NCI-H1417 treated with DMSO at 0.1 percent for 48 hours (cell line): ENCODE measurements around the gene HPN.
"Not testable (repeated sequence)": the region's sequence is repeated elsewhere in the genome, so short reads cannot be mapped to it uniquely, and the experiment has no call there.

Experiments
- DNase-seq: peaks from one replicate; lab custom pipeline; 2025; lab: John Stamatoyannopoulos, UW

The HPN gene

DNA sequence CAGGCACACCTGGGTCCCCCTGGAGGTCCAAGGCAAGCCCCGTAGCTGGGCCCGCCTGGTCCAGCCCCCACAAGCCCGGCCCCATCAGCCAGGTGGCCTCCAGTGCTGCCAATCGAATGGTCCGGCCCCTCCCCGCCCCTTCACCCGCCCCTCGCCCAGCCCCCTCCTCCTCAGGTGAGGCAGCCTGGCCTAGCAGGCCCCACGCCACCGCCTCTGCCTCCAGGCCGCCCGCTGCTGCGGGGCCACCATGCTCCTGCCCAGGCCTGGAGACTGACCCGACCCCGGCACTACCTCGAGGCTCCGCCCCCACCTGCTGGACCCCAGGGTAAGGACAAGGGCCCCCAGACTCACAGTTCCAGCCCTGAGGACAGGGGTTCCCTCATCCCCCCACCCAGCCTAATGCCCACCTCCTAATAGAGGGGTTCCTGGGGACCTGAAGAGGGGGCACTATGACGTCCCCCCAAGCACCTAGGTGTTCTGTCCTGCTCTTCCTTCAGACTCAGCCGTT lies at the start of gene HPN:
Gene HPN (plus strand): TSS at position 174 of the 508 bp plus-strand sequence. CDS start 786 bp downstream, outside the sequence.
- DNase-seq = no peak

DNA sequence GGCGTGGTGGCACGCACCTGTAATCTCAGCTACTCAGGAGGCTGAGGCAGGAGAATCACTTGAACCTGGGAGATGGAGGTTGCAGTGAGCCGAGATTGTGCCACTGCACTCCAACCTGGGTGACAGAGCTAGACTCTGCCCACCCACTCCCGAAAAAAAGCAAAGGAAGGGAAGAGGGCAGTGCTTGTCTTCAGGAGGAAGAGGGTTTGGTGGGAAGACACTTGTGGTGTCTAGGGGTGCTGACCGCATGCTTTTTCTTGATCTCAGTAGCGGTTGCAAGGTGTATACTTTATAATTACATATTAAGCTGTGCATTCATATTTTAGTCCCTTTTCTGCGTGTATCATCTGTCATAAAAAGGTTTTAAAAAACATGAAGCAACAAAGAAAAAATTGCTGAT lies 48.9 kb upstream of the HPN start:
- not testable (repeated sequence) for DNase-seq

DNA sequence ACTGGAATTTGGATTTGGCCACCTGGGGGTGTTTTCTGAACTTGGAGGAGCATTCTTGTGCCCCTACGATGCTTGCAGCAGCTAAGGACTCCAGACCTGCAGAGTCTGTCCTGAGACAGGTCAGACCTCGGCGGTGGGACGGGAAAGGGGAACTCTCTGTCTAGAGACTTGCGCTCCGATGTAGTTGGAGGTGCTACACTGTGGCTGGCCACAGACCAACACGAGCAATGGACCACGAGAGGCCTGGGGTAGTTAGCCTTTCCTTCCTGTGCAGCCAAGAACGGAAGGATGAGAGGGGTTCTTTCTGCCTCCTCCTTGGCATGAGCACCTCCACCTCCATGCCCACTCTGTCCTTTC lies 47.3 kb upstream of the HPN start:
- no peak for DNase-seq

DNA sequence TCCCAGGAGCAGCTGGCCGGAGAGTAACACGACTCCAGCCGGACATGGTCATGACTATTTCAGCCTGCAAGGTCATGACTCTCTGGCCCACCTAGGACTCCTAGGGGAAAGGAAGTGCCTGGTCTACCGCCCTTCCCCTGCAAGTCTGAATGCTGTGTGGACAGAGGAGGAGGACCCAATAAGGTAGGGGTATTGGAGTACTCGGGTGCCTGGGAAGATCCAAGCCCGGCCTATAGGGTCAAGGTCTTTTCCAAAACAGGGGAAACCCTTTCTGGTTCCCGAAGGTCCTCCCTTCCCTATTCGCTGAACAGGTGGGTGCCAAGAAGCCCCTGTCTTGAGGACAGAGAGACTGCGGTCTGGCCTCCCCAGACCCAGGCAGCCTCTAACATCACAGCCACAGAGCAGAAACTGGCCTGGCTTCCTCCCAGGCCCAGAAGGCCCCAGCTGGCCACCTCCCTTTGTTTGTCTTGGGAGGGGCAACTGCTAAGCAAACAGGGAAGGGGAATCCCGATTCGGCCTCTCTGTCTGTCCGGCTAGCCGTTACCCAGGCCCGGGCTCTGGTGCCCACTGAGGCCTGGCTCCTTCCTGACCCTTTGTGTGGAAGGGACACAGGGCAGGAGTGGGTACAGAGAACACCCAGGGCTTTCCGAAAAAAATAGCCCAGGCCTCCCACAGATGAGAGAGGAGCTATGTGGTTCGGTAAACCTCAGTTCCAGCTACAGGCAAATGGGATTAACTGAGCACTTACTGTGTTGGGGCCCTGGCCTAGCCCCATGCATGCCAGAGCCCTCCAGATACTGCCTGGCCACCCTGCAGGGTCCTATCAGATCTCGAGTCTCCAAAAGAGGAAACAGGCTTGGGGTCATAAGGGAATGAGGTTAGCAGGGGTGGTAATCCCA lies 46.6 kb upstream of the HPN start:
- no peak for DNase-seq

DNA sequence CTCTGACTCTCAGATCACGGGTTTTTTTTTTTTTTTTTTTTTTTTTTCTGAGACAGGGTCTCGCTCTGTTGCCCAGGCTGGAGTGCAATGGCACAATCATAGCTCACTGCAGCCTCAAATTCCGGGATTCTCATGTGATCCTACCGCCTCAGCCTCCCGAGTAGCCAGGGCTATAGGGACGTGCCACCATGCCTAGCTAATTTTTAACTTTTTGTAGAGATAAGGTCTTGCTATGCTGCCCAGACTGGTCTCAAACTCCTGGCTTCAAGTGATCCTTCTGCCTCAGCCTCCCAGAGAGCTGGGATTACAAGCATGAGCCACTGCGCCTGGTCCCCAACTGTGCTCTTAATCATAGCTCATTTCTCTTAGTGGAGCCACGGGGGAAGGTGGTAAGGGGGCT lies 46.0 kb upstream of the HPN start:
- DNase-seq = no peak

DNA sequence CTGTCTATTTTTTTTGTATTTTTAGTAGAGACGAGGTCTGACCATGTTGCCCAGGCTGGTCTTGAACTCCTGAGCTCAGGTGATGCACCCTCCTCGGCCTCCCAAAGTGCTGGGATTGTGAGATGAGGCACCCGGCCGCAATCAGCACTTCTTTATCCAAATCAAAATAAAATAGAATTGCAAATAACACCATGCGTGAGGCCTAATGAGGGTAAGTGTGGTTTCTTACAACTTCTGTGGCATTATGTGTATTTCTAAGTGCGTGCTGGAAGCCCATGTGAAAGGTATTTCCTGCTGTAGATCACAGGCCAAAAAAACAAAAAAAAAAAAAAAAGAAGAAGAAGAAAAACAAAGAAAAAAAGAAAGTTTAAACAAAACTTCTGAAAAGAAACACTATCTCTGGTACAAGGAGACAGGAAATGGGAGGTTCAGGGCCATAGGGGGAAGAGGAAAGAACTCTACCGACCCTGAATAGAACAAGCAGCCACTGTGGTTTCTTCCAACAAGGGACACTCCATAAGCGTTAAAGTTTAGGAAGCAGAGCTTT lies 44.4 kb upstream of the HPN start:
- DNase-seq = no peak

DNA sequence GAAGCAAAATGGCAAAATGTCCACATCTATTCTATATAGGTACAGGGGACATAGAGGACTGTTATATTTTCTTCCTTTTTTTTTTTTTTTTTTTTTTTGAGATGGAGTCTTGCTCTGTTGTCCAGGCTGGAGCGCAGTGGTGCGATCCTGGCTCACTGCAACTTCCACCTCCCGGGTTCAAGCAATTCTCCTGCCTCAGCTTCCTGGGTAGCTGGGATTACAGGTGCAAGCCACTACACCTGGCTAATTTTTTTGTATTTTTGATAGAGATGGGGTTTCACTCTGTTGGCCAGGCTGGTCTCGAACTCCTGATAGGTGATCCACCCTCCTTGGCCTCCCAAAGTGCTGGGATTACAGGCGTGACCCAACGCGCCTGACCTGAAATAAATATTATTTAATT lies 43.3 kb upstream of the HPN start:
- DNase-seq = not testable (repeated sequence)

DNA sequence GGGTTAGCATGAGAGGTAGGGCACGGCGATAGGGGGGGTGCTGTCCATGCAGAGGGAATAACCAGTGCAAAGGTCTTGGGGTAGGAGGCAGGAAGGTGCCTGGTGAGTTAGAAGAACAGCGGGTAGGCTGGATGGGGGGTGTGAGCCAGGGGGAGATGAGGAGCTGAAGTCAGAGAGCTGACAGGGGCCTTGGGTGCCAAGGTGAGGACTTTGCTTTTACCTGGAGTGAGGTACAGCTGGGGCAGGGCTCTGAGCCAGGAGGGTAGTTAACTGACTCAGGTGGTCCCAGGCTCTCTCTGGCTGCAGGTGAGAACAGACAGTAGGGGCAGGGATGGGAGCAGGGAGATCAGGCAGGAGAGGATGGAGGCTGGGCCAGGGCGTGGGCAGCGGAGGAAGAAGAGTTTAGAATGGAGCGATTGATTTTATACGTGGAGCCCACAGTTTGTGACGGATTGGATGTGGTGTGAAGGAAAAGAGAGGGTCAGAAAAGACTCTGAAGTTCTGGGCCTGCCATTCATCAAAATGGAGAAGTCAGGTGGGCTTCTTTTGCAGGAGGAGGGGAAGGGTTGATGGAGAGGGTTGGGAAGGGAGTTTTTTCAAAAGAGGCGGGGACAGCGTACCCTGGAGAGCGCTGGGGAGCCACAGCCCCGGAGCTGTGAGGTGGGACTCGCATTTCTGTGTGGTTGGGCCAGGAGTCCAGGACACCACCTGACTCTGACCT lies 42.6 kb upstream of the HPN start:
- no peak for DNase-seq

DNA sequence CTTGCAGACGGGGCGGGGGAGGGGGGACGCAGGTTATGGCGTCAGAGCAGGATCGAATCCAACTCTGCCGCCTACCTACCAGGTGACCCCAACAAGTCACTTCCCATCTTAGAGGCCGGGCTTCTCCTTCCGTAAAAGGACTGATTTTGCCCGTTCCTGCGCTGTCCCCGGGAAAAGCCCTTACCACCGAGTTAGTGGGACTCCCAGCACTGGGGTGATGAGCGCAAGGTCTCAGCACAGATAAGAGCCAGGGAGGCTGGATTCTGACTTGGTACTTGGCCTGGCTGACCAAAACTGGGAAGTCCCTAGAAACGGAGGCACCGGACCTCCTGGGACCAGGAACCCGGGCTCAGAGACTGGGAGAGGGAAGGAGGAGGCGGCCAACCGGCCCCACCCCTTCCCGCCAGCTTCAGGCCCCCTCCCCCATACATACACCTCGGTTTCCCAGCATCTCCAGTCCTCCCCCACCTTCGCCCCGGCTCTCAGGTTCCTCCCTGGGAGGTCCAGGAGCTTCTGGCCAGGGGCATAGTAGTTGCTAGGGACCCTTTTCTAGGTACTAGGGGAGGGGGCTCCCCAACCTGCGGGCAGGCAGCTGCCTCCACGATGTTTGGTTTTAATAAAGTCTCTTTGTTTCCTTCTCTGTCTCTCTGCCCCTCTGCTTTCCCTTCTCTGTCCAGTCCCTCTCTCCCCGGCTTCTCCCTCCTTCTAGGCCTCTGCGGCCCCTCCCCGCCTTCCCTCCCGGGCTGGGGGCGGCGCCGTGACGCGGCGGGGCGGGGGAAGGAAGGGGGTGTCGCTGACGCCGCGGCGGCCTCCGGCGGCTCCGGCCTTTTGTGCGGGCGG lies 41.8 kb upstream of the HPN start, which contains the start of gene GRAMD1A:
Gene GRAMD1A (plus strand): TSS at position 826 of the 840 bp plus-strand sequence. CDS start 156 bp downstream, outside the sequence.
- peak; percentile 31 for DNase-seq

DNA sequence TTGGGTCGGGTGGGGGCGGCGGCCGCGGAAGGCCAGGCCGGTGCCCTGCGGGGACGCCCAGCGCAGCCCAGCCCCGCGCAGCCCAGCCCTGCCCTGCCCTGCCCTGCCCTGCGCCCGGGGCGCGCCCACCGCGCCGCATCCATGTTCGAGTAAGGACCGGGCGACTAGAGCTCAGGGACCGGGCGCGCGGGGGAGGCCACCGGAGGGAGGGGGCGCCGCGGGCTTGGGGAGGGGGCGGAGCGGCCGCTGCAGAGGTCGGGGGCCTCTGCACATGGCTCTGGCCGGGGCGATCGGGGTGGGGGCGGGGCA lies 41.2 kb upstream of the HPN start:
- DNase-seq = no peak

DNA sequence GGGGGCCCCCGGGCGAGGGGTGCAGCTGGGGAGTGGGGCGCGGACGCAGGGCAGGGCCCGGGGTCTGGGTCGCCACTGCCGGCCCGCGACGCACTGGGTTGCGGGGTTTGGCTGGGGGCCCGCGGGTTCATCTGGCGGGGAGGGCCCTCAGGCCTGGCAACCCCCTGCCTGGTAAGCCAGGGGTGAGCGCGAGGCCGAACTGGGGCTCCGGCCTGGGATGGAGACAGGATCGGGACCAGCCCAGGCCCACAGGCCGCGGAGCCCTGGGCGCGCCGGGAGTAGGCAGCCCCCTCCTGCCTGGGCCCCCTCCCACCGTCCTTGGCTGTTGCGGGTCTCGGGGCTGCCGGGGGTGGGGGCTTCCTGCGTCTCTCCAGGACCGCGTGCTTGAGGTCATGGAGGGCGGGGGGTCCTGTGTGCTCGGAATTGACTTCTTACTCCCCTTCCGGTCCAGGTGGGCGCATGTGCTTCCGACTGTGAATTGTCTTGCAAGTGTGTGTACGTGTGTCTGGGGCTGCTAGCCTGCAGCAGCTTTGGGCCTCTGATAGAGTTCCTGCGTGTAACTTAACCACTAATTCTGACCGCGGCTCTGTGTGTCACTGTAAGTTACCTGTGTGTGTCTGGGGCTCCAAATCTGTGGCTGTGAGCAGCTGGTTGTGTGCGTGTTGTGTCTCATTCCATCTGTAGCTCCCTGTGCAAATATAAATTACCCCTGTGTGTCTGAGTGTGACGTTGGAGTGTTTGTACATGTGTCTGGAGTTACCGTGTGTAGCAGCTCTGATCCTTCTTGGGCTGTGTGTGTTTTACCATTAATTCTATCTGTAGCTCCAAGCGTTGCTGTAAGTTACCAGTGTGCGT lies 40.6 kb upstream of the HPN start:
- DNase-seq = no peak

DNA sequence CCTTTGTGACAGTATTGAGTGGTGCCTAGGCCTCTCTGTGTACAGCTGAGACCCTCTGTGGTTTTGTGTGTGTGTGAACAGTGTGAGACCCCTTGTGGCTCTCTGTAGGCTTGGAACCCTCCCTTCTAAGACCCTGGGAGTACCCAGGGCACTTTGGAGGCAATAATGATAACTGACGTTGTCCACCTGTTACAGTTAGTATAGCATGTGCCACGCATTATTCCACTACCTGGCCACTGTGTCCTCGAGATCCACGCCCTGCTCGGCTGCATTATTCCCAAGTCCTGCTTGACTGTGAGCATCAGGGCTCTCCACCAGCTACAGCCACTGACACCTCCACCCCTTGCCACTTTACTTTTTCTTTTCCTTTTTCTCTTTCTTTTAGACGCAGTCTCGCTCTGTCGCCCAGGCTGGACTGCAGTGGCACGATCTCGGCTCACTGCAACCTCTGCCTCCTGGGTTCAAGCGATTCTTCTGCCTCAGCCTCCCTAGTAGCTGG lies 39.4 kb upstream of the HPN start:
- DNase-seq = no peak

DNA sequence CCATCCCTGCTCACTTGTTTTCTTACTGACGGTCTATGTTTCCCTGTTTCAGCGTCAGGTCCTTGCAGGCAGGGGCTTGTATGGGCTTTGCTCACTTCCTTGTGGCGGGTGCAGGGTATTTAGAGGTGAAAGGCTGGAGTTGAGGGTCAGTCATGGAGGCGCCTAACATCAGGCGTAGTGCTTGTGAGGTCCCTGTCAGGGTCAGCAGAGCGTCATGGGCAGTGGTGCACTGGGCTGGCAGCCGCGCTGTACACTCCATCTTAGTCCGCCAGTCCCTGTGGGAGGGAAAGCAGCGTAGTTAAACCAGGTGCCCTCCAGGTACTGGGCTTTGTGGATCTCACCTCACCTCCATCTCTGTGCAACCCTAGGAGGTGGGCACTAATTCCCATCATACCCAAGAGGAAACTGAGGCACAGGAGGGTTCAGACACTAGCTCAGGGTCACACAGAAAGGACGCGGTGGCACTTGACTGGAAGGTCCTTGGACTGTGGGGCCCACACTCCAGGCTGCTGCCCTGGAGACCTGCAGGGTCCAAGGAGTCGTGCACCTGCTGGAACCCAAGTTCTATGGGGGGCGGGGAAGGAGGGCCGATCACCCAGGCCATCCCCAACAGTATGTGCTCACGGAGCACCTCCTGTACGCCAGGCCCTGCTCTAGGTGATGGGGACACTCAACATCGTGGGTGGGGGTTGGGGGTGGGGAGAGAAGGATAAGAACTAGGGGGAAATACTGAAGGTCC lies 36.8 kb upstream of the HPN start:
- no peak for DNase-seq

DNA sequence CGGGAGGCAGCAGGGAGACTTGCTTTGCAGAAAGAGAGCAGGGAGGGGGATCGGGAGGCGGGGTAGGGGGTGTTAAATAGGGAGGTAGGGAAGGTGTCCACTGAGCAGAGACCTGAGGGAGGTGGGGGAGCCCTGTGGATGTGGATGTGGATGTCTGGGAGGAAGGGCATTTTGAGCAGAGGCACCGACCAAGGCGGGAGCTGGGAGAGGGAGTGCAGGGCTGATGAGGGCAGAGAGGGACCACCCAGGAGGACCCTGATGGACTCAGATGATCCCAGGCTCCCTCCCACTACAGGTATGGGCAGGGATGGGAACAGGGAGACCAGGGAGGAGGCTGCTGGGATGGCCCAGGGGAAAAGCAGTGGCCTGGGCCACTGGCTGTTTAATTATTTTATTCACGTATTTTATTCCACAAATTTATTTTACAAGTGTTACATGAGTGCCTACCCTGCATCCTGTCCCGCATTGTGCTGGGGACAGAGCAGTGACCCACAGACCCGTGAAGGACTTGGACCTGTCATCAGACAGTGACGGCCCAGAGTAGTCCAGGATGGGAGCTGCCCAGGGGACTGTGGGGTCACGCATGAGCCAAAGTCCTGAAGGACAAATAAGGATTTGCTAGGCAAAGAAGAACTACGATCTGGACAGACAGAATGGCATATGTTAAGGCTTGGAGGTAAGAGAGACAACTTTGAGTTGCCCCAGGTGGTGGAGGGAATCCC lies 36.1 kb upstream of the HPN start:
- DNase-seq = no peak

DNA sequence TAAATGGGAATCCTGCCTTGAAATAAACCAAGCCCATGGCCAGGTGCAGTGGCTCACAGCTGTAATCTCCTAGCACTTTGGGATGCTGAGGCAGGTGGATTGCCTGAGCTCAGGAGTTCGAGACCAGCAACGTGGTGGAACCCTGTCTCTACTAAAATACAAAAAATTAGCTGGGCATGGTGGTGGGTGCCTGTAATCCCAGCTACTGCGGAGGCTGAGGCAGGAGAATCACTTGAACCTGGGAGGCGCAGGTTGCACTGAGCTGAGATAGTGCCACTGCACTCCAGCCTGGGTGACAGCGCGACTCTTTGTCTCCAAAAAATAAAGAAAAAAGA lies 35.5 kb upstream of the HPN start:
- DNase-seq = not testable (repeated sequence)

DNA sequence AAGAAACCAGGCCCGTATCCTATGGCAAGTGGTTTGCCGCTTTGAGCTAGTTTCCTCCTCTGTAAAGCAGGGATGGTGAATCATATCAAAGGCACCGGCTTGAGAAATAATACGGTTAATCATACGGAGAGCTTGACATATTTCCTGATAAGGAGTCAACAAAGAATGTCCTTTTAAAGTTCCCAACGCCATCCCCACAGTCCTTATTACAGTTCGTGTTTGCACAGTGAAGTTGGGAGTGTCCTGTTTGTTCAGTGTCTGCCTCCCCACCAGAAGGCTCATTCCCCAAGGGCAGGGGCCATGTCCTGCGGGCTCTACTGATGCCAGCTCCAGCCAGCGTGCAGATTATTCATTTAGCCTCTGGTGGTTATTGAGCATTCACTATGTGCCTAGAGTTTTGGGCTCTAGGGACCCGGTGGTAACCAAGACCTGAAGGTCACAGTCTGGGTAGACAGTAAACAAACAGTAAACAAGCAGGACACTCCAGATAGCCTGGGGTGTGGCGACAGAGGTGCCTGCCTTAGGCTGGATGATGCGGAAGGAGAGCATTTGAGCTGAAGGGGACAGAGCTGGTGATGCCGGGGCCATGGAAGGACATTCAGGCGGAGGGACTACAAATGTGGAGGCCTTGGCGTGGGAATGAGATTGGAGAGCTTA lies 35.1 kb upstream of the HPN start:
- no peak for DNase-seq

DNA sequence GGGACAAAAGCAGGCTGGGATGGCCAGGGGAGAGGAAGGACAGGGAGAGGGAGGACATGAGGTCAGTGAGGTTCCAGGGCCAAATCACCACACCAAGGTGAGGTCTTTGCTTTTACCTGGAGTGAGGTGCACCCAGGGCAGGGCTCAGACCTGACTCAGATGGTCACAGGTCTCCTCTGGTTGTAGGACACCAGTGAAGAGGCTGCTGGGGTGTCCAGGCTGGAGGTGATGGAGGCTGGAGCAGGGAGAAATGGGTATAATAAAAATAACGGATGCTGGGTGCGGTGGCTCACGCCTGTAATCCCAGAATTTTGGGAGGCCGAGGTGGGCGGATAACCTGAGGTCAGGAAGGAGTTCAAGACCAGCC lies 34.5 kb upstream of the HPN start:
- DNase-seq = no peak

DNA sequence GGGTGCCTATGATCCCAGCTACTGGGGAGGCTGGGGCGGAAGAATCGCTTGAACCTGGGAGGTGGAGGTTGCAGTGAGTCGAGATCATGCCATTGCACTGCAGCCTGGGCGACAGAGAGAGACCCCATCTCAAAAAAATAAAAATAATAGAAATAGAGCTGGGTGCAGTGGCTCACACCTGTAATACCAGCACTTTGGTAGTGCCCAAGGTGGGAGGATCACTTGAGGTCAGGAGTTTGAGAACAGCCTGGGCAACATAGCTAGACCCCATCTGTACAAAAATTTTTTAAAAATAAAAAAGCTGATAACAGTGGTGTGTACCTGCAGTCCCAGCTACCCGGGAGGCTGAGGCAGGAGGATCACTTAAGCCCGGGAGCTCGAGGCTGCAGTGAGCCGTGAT lies 34.1 kb upstream of the HPN start:
- DNase-seq = not testable (repeated sequence)

DNA sequence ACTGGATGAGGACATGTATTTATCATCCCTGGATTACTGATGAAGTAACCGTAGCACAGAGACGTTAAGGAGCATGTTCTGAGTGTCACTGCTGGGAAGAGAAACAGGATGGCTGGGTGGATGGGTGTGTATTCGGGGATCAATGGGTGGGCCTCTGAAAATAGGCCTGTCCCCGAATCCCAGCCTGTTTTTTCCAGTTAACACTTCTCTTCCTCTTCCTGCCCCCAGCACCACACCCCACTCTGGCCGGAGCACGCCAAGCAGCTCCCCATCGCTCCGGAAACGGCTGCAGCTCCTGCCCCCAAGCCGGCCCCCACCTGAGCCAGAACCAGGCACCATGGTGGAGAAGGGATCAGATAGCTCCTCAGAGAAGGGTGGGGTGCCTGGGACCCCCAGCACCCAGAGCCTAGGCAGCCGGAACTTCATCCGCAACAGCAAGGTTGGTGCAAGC lies 32.6 kb upstream of the HPN start:
- no peak for DNase-seq
